HAP-1 (cell line): ENCODE results near the gene NFIA.
"Not testable (repeated sequence)": the region's sequence is repeated elsewhere in the genome, so short reads cannot be mapped to it uniquely, and the experiment has no call there.

Experiments
- DNase-seq, 2 experiments: peaks; one replicate each; pipeline ENCODE4 v3.0.0-alpha.2; 2016 to 2020; ENCODE audit warnings: low spot score in 2 of 2
- H3K27me3 ChIP-seq: fragments of 250-450 bp; sonication (Bioruptor Pico); 2 replicates; pipeline ENCODE4 v1.5.1; 2020; ENCODE audit warnings: low read depth, mild to moderate bottlenecking, moderate library complexity
- H3K36me3 ChIP-seq: fragments of 250-450 bp; sonication (Bioruptor Pico); replicated peaks from 2 replicates; pipeline ENCODE4 v1.5.1; 2020; ENCODE audit warnings: mild to moderate bottlenecking
- H3K4me1 ChIP-seq: fragments of 250-450 bp; sonication (Bioruptor Pico); 2 replicates; pipeline ENCODE4 v1.5.1; 2020; ENCODE audit warnings: mild to moderate bottlenecking
- H3K4me3 ChIP-seq: fragments of 250-450 bp; sonication (Bioruptor Pico); 2 replicates; pipeline ENCODE4 v1.5.1; 2020; ENCODE audit warnings: mild to moderate bottlenecking, moderate library complexity
- H3K9me3 ChIP-seq: fragments of 250-450 bp; sonication (Bioruptor Pico); 2 replicates; pipeline ENCODE4 v1.5.1; 2020; ENCODE audit warnings: mild to moderate bottlenecking, moderate library complexity
- in situ Hi-C: fragments of 300-500 bp; cut with MboI; formaldehyde crosslinking; loops from 3 replicates; pipeline ENCODE4 v1.14.3; 2020; ENCODE audit warnings: low sequenced_read_pairs, inconsistent platforms, mixed read lengths

NFIA gene

DNA sequence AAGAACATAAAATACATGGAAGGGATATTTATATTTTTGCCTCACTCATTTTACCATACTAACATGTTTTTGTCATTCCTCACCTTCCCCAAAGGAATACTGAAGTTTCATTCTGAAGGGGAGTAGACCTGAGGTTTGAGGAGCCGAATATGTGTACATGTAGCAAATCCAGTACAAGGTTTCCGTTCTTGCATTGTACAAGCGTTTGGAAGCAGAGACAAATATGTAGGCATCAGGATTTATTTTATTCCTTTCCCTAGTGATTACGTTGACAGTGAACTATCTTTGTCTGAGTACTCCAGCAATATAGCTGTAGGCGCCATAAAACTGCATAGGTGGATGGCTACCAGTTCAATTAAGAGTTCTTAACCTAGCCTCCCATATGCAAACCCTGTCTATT is 191.5 kb downstream of the NFIA start:
- no peak for DNase-seq
- H3K4me1 ChIP-seq: peaks cover 3% of the 10 kb centered on the region
- in situ Hi-C loops: no loop called here
- no peaks in the 10 kb centered on the region for H3K9me3 ChIP-seq
- no peak overlapping the region for H3K4me3 ChIP-seq
- no peaks in the 10 kb centered on the region for H3K36me3 ChIP-seq
- H3K27me3 ChIP-seq: no peaks in the 10 kb centered on the region

DNA sequence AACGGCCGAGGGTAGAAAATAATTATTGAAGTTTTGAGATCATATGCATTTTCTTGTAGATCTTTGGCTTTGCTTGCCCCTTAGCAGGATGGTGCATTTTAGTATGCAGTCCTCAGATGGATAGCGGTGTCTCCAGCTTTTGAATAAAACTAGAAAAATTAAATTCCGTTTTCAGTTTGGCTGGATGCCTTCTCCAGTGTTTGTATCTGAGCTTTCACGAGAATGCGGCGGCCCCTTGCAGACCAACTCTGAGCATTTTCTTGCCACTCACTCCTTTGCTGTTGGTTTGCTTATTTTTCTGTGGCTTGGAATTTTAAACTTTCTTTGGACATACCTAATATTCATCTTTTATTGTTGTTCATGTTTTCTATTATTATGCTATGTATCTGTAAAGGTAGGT is 192.6 kb downstream of the NFIA start:
- H3K9me3 ChIP-seq: no peaks in the 10 kb centered on the region
- 0 out of 2 replicates have a peak, but pooled peaks cover 3% of the 10 kb centered on the region for H3K36me3 ChIP-seq
- in situ Hi-C loops: no loop called here
- H3K4me3 ChIP-seq: no peak overlapping the region
- DNase-seq: no peak
- peaks cover 11% of the 10 kb centered on the region for H3K4me1 ChIP-seq
- H3K27me3 ChIP-seq: no peaks in the 10 kb centered on the region

DNA sequence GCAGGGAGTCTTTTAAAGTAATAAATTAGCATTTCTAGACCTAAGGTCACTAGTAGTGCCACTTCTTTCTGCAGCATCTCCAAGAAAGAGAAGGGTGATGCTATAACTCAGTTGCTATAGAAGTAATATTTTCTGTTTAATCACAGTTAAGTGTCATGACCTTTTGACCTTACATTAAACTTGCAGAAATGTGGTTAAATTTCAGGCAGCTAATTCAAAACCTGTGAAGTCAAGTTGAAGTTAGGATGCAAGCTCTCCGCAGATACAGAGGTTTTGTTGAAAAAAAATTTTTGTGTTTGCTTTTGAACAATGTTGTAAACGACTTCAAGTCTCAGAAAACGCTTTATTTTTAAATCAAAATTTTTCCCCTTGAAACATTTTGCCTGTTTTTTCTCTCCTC is 193.9 kb downstream of the NFIA start:
- Histone ChIP-seq H3K4me1 (peaks cover 16% of the 10 kb centered on the region), H3K9me3 (no peaks in the 10 kb centered on the region), H3K4me3 (no peak overlapping the region), H3K36me3 (0 out of 2 replicates have a peak, but pooled peaks cover 5% of the 10 kb centered on the region), H3K27me3 (no peaks in the 10 kb centered on the region)
- in situ Hi-C loops: no loop called here
- DNase-seq: no peak

DNA sequence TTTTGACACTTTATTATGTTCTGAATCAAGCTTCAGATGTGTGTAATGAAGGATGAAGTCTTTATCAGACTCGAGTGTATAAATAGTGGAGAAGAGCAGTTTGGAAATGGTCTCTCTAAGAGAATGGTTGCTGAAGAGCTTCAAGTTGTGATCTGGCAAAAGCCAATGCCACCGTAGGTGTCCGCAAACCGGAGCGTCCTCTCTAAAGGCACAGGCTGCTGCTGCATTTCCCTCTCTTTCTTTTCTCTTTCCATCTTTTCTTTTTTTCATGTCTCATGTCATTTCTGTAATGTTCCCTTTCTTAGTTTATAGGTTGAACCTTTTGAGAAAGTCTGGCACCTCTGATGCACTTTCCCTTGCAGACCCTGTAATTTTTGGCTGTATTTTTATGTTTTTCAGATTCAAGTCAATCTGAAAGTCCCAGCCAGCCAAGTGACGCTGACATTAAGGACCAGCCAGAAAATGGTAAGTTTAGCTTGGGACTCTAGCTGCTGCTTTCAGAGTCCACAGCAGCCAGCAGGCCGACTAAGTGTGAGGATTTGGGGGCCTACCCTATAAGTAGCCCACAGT is 194.8 kb downstream of the NFIA start:
- Histone ChIP-seq H3K36me3 (0 out of 2 replicates have a peak, but pooled peaks cover 5% of the 10 kb centered on the region), H3K27me3 (no peaks in the 10 kb centered on the region), H3K4me1 (peaks cover 16% of the 10 kb centered on the region), H3K4me3 (no peak overlapping the region), H3K9me3 (no peaks in the 10 kb centered on the region)
- no peak for DNase-seq
- in situ Hi-C loops: no loop called here

DNA sequence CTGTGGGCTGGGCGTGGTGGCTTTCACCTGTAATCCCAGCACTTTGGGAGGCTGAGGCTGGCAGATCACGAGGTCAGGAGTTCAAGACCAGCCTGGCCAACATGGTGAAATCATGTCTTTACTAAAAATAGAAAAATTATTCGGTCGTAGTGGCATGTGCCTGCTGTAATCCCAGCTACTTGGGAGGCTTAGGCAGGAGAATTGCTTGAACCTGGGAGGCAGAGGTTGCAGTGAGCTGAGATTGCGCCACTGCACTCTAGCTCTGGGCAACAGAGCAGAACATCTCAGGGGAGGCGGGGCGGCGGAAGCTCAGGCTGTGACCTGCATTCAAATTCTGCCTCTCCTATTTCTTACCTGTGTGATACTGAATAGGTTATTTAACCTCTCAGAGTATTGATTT is 196.1 kb downstream of the NFIA start:
- H3K27me3 ChIP-seq, H3K9me3 ChIP-seq, H3K4me3 ChIP-seq, in situ Hi-C loops, DNase-seq, H3K36me3 ChIP-seq: not testable (repeated sequence)
- H3K4me1 ChIP-seq: peaks cover 16% of the 10 kb centered on the region

DNA sequence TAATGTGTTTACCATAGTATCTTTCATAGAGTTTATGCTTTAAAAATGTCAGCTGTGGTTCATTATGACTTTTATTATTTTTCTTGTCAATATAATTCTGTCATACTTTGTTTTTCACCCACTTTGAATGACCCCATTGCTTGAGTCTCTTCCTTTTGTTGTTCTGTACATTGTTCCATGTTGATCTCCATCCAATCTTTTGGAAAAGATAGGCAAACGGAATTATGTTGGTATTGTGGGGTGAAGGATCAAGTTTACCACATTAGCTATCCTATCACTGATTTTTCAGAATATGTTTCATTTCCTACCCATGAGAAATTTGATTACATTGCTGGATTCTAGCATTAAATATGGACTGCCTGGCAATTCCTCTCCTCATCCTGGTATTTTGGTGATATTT is 196.6 kb downstream of the NFIA start:
- Histone ChIP-seq H3K36me3 (0 out of 2 replicates have a peak, but pooled peaks cover 5% of the 10 kb centered on the region), H3K4me1 (peaks cover 16% of the 10 kb centered on the region), H3K9me3 (no peaks in the 10 kb centered on the region), H3K27me3 (no peaks in the 10 kb centered on the region), H3K4me3 (no peak overlapping the region)
- no peak for DNase-seq
- in situ Hi-C loops: no loop called here

DNA sequence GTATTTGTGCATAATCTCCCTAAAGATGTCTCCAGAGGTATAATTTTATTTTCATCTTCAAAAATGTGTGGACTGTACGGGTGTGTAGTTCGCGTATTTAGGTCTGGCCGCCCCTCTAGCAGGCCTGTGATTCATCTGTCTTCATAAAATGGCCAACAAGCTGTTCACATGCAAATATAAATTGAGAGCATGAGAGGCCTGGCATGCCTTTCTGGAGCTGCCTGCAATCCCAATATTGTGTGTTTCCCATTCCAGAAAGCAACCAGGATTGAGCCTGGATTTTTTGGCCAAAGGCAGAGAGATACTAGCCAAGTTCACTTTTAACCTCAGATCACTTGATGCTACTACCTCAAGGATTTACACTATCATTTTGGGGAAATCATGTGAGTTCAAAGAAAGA is 197.2 kb downstream of the NFIA start:
- in situ Hi-C loops: no loop called here
- 0 out of 2 replicates have a peak, but pooled peaks cover 5% of the 10 kb centered on the region for H3K36me3 ChIP-seq
- no peak overlapping the region for H3K4me3 ChIP-seq
- H3K9me3 ChIP-seq: no peaks in the 10 kb centered on the region
- H3K27me3 ChIP-seq: no peaks in the 10 kb centered on the region
- peak; percentile 52 to 71 for DNase-seq
- peaks cover 16% of the 10 kb centered on the region for H3K4me1 ChIP-seq

DNA sequence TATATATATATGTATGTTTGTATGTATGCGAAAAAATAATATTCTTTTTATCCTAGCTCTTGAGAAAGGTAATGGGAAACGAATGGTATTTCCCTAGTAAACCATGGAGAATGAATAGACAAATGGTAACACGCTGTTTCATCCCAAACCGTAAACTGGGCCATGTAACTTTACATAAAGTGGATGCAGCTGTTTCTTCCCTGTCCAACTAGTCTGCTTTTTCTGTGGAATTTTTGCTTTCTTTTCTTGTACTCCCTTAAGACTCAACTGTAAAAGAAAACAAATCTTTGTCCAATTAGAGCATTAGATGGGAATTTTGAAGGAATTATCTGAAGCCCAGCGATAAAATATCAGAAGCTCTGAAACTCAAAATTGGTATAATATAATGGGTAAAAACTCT is 198.1 kb downstream of the NFIA start:
- in situ Hi-C loops: no loop called here
- no peaks in the 10 kb centered on the region for H3K27me3 ChIP-seq
- 0 out of 2 replicates have a peak, but pooled peaks cover 5% of the 10 kb centered on the region for H3K36me3 ChIP-seq
- H3K4me1 ChIP-seq: peaks cover 16% of the 10 kb centered on the region
- no peaks in the 10 kb centered on the region for H3K9me3 ChIP-seq
- H3K4me3 ChIP-seq: no peak overlapping the region
- no peak for DNase-seq

DNA sequence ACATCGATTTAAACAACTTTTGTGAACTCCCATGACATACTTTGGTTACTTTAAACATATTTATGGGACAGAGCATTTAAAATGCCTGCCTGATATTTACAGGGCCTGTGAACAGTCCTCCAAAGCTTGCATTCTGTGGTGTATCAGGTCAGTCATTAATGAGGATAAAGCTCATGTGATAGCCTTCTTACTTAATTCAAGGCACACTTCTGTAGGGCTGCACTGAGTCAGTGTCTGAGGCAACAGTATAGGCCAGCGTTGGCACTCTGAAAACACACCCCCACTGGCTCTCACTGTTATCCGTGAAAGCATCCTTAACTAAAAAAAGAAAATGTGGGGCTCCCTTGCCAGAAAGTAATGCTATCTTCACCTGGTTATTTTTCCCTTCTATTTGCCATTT is 200.0 kb downstream of the NFIA start:
- DNase-seq: no peak
- in situ Hi-C loops: no loop called here
- Histone ChIP-seq H3K27me3 (no peaks in the 10 kb centered on the region), H3K4me3 (no peak overlapping the region), H3K36me3 (0 out of 2 replicates have a peak, but pooled peaks cover 5% of the 10 kb centered on the region), H3K9me3 (no peaks in the 10 kb centered on the region), H3K4me1 (peaks cover 16% of the 10 kb centered on the region)

DNA sequence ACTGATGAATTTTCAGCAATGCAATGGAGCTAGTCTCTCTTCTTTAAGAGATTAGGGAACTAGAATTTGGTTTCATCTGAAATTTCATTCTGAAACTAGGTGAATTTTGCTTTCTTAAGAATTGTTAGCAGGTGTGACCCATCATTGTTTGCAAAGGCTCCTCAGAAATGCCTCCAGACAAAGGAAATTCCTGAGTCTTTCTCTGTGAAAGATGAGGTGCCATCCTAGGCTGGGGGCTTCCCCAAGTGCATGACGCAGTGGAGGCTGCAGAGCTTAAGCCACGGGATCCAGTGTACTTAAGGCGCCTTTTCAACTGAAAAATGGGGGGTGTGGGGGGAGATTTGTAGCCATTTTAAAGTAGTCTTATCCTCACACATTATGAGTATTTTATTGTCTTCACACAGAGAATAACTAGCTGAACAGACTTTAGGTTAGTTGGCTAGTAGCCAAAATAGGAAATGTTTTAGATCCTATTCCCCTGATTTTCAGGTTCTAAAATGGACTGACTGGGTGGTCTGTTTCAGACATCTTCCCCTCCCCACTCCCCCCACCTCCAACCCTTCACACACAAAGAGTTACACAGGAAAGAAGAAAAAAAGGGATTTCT is 202.0 kb downstream of the NFIA start:
- in situ Hi-C loops: no loop called here
- DNase-seq: no peak
- H3K27me3 ChIP-seq: no peaks in the 10 kb centered on the region
- H3K4me3 ChIP-seq: no peak overlapping the region
- peaks cover 11% of the 10 kb centered on the region for H3K4me1 ChIP-seq
- H3K9me3 ChIP-seq: no peaks in the 10 kb centered on the region
- H3K36me3 ChIP-seq: 0 out of 2 replicates have a peak, but pooled peaks cover 5% of the 10 kb centered on the region

DNA sequence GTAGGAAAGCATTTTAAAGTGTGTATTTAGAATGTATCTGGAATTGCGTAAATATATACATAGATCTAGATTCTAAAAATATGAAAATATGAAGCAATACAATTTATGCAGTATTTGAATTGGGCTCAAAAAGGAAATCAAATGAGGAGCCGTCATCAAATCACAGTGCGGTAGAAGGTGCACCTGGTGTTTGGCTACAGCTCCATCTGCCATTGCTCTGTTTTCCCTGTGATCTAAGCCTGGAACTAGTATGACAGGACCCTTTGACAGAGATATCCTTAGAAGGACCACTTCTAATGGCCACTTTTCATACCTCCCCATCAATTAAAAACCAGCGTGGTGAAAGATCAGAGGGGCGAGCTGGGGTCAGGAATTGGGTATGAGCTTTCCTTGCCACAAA is 202.6 kb downstream of the NFIA start:
- 0 out of 2 replicates have a peak, but pooled peaks cover 2% of the 10 kb centered on the region for H3K36me3 ChIP-seq
- no peak for DNase-seq
- H3K27me3 ChIP-seq: no peaks in the 10 kb centered on the region
- H3K4me3 ChIP-seq: no peak overlapping the region
- H3K4me1 ChIP-seq: peaks cover 11% of the 10 kb centered on the region
- in situ Hi-C loops: no loop called here
- no peaks in the 10 kb centered on the region for H3K9me3 ChIP-seq

DNA sequence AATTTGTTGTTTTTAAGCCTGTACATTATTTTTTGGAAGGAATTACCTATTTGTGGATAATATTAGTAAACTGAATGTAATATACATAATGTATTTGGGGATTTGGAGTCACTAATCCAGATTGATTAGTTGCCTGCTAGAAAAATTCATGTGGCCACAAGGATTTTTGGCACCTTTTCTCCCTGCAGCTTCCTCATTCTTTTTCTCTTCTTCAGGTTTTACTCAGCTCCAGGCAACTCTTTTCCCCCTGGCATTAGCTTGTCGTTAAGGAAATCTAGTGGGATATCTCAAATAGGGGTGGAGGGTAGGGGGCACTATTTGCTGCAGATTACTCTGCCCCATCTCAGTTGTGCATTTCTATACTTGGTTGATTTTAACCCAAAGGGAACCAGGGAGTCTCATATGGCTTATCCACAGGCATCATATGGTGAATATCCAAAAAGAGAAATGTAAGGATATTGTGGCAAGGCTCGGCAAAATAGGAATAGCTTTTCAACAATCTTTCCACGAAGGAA is 203.1 kb downstream of the NFIA start:
- Histone ChIP-seq H3K36me3 (no peaks in the 10 kb centered on the region), H3K9me3 (no peaks in the 10 kb centered on the region), H3K4me3 (no peak overlapping the region), H3K4me1 (peaks cover 11% of the 10 kb centered on the region), H3K27me3 (no peaks in the 10 kb centered on the region)
- in situ Hi-C loops: no loop called here
- DNase-seq: no peak

DNA sequence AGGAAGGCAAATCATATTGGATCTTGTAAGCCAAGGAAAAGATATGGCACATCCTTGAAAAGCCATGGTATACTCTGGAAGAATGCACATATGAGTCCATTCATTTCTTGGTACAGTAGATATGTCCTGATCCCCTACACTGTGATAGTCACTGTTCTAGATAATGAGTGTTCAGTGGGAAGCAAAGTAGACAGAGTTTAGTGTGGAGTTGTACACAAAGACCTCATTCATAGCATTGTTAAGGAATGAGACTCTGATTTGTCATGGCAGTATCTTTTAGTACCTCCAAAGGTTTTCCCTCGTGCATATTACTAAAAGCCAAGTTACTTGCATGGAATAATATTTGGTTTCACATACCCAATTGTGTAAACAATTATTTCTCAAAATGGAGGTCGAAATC is 204.7 kb downstream of the NFIA start:
- in situ Hi-C loops: no loop called here
- H3K4me3 ChIP-seq: no peak overlapping the region
- no peak for DNase-seq
- H3K4me1 ChIP-seq: peaks cover 16% of the 10 kb centered on the region
- H3K36me3 ChIP-seq: no peaks in the 10 kb centered on the region
- H3K27me3 ChIP-seq: no peaks in the 10 kb centered on the region
- no peaks in the 10 kb centered on the region for H3K9me3 ChIP-seq

DNA sequence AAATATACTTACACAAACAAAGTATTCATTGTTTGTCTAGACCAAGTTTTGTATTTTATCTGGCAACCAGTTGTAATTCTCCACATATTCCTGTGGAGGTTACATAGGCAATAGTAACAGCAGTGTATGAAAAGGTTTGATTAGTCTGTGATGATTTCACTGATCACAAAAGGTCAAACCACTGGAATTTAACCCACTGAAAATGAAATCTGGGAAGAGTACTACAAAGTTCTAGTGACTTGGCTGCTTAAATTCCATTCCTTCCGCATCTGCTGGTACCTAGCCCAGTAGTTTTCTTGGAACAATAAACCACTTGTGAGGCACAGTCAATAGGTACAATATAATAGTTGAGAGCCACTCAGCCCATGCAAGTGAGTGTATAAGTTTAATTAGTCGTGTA is 205.4 kb downstream of the NFIA start:
- Histone ChIP-seq H3K4me1 (peaks cover 19% of the 10 kb centered on the region), H3K27me3 (no peaks in the 10 kb centered on the region), H3K4me3 (no peak overlapping the region), H3K36me3 (no peaks in the 10 kb centered on the region), H3K9me3 (no peaks in the 10 kb centered on the region)
- in situ Hi-C loops: no loop called here
- no peak for DNase-seq
